HFF-Myc (cell line): ENCODE results near the gene CLASP2.
A peak's percentile ranks its signal among the peaks of the same experiment; 100 is the strongest.

ENCODE experiments used
- DNase-seq: peaks from one replicate; pipeline ENCODE4 v3.0.0-alpha.2; 2011; ENCODE audit warnings: low read depth; ENCODE audit errors: extremely low read depth
- H3K4me3 ChIP-seq: replicated peaks from 2 replicates; pipeline ENCODE4 v1.5.1; 2011; ENCODE audit warnings: low read depth, mild to moderate bottlenecking, control low read depth, low read length
- TF ChIP-seq, protein P1 (sequence below): IDR thresholded peaks from 2 replicates; pipeline ENCODE4 v1.5.1; 2012; ENCODE audit warnings: mild to moderate bottlenecking, low read depth, low read length, control low read depth; ENCODE audit errors: missing control alignments

CLASP2 gene

DNA sequence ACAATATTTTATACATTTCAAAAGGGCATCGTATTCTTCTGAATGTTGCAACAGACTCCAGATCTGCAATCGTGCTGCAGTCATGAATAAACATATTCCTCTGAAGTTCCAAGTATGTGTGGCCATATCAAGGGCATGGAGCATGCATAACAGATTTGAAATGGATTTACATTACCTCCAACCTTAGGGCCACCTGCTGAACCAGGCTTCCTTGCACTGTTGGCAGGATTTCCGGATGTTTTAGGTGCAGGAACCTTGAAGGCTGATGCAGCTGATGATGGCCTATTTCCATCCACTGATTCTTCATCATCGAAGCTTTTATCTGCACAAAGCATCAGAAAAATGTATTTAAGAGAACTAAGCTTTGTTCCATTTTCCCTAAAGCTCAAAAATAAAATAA is 73.5 kb downstream of the CLASP2 start:
- H3K4me3 ChIP-seq, result no peak overlapping the region
- TF ChIP-seq, protein P1, sequence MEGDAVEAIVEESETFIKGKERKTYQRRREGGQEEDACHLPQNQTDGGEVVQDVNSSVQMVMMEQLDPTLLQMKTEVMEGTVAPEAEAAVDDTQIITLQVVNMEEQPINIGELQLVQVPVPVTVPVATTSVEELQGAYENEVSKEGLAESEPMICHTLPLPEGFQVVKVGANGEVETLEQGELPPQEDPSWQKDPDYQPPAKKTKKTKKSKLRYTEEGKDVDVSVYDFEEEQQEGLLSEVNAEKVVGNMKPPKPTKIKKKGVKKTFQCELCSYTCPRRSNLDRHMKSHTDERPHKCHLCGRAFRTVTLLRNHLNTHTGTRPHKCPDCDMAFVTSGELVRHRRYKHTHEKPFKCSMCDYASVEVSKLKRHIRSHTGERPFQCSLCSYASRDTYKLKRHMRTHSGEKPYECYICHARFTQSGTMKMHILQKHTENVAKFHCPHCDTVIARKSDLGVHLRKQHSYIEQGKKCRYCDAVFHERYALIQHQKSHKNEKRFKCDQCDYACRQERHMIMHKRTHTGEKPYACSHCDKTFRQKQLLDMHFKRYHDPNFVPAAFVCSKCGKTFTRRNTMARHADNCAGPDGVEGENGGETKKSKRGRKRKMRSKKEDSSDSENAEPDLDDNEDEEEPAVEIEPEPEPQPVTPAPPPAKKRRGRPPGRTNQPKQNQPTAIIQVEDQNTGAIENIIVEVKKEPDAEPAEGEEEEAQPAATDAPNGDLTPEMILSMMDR, result no peak
- no peak for DNase-seq

DNA sequence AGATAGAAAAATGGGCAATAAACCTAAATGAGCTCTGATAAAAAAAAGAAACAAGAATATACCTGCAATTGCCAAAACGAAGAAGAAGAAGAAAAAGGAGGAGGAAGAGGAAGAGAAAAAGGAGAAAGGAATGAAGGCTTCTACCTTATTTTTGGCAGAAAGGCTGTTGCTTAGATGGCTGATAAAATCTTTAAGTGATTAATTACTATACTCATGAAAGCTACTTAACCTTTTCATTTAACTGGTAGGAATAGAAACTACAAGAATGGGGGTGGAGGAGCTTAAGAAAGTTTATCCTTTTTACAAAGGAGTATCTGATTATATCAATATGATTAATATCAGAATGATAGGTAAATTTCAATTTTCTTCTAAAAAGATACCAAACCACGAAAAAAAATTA is 75.2 kb downstream of the CLASP2 start:
- no peak overlapping the region for H3K4me3 ChIP-seq
- no peak for DNase-seq
- TF ChIP-seq, protein P1, result no peak

DNA sequence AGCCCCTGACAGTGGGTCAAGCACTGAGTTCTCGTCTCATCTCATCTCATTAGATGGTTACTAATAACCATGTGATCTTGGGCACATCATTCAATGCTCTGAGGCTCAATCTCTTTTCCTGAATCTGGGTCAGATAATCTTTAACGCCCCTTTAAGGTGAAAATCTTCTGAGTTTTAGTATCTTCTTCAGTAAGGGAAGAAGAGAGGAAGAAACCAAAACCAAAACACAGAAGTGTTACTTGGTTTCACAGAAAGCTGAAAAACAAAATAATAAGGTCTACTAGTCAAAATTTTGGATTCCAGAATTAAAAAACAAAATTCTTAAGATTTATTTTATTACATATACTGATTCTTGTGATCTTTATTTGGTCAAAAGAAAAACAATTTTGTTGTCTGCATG is 78.2 kb downstream of the CLASP2 start:
- DNase-seq, result no peak
- TF ChIP-seq, protein P1, result no peak
- H3K4me3 ChIP-seq, result no peak overlapping the region

DNA sequence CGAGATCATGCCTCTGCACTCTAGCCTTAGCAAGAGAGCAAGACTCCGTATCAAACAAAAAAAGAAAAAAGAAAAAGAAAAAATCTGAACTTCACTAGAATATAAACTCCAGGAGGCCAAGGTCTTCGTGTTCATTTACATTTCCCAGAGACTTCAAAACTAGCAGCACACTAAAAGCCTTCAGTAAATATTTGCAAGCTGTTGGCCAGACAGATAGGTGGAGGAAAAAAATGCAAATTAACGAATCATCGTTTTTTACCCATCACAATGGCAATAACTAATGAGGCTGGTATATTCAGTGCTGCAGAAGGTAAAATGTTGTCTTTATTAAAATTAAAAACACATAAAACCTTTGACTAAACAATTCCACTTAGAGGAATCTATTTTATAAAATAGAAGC is 80.6 kb downstream of the CLASP2 start:
- no peak for DNase-seq
- TF ChIP-seq, protein P1, result no peak
- no peak overlapping the region for H3K4me3 ChIP-seq

DNA sequence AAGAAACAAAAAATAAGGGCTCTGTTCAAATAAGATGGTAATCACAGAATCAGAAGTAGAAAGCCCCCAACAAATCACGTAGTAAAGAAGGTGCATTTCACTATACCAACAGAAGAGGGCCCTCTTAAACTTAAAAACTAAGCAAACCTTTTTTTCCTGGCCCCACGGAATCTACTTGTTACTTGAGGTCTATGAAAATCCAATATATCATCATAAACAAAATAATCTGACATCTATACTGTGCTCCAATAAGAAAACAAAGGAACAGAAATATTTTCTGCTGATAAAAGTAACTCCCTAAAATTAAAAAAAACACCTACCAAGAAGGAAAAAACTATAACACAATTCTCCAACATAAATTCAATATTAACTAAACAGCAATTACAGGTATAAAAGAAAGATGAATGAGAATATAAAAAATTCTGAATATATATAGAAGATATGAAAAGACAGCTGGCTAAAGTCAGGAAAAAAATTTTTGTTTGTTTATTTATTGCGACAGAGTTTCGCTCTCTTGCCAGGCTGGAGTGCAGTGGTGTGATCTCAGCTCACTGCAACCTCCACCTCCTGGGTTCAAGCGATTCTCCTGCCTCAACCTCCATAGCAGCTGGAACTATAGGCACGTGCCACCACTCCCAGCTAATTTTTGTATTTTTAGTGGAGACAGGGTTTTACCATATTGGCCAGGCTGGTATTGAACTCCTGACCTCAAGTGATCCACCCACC is 81.8 kb downstream of the CLASP2 start:
- peak; percentile 51 for DNase-seq
- TF ChIP-seq, protein P1, result peak; percentile 48
- H3K4me3 ChIP-seq, result no peak overlapping the region

DNA sequence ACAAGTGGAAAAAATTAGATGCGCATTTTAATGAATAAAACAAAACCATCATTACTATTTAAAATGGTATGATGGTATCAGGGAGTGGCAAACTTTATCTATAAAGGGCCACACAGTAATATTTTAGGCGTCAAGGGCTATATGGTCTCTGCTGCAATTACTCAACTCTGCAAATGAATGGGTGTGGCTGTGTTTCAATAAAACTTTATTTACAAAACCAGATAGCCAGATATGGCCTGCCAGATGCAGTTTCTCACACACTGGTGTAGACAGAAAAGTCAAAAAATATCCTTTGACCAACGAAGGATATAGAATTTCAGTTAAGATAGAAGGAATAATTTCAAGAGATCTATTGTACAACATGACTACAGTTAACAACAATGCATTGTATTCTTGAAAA is 83.8 kb downstream of the CLASP2 start:
- H3K4me3 ChIP-seq, result no peak overlapping the region
- no peak for DNase-seq
- TF ChIP-seq, protein P1, result no peak

DNA sequence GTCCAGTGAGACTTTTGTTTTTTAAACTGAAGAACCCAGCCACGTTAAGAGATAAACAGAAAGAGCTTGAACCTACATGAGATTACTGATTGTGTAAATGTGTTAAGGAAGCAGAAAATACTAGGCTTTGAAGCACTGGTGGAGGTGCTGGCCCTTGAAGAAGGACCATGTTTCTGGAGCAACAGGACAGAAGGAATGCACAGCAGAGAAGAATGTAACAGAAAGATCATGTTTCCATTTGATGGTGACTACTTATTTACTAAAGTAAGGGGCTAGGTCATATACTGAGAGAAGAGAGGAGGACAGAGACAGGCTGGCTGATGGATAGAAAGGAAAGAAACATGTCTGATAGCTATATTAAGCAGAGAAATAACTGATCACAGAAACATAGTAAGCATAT is 88.8 kb downstream of the CLASP2 start:
- DNase-seq, result no peak
- TF ChIP-seq, protein P1, result no peak
- no peak overlapping the region for H3K4me3 ChIP-seq
